ENCODE measurements around the gene GGTLC2. TPM values are rescaled to one million over a fixed set of nuclear protein-coding genes. Genes with fewer than 3 reads are reported as not detected.

The GGTLC2 gene
- total RNA-seq, 2 donors from 2014 or later = not detected

GRCh38 chr22:22661275-22661674 lies 16.9 kb downstream of the GGTLC2 start:
- Histone ChIP-seq H3K36me3 (replicated peaks in 1 of 2; ENCODE audit: insufficient read depth in 1 of 2, low read depth in 2 of 2) (no peaks in the 10 kb centered on the region), H3K27me3 (no peaks in the 10 kb centered on the region), H3K4me3 (no peak overlapping the region), H3K27ac (no peak overlapping the region), H3K9me3 (no peaks in the 10 kb centered on the region), H3K4me1 (no peaks in the 10 kb centered on the region)
- TF ChIP-seq CTCF (IDR thresholded peaks at IDR 0.05) (no peak), POLR2A (IDR thresholded peaks at IDR 0.05) (no peak)
- intact Hi-C loops (cut with DNase I) = no loop called here
- 80 to 85% methylated on average over 4 of the region's 4 CpGs for WGBS, 2 donors
- DNase-seq (no peak), ATAC-seq (no peak)

GRCh38 chr22:22662095-22662494 lies 17.7 kb downstream of the GGTLC2 start:
- intact Hi-C loops (cut with DNase I) = no loop called here

GRCh38 chr22:22663861-22664800 lies 19.7 kb downstream of the GGTLC2 start:
- Histone ChIP-seq H3K9me3 (no peaks in the 10 kb centered on the region), H3K36me3 (replicated peaks in 1 of 2; ENCODE audit: insufficient read depth in 1 of 2, low read depth in 2 of 2) (no peaks in the 10 kb centered on the region), H3K4me3 (no peak overlapping the region), H3K4me1 (no peaks in the 10 kb centered on the region), H3K27ac (no peak overlapping the region), H3K27me3 (no peaks in the 10 kb centered on the region)
- ATAC-seq (no peak), DNase-seq (no peak)
- 59 to 69% methylated on average over 8 to 14 of the region's 14 CpGs for WGBS, 2 donors
- intact Hi-C loops (cut with DNase I) = no loop called here
- no peak for TF ChIP-seq POLR2A (IDR thresholded peaks at IDR 0.05)
- no peak for TF ChIP-seq CTCF (IDR thresholded peaks at IDR 0.05)

More at GRCh38 chr22:22662095-22662494, 17.7 kb downstream of the GGTLC2 start:
- Histone ChIP-seq H3K36me3 (replicated peaks in 1 of 2; ENCODE audit: insufficient read depth in 1 of 2, low read depth in 2 of 2) (no peaks in the 10 kb centered on the region), H3K9me3 (no peaks in the 10 kb centered on the region), H3K27ac (no peak overlapping the region), H3K4me3 (no peak overlapping the region), H3K4me1 (no peaks in the 10 kb centered on the region), H3K27me3 (no peaks in the 10 kb centered on the region)
- TF ChIP-seq POLR2A (IDR thresholded peaks at IDR 0.05) (no peak), CTCF (IDR thresholded peaks at IDR 0.05) (no peak)
- DNase-seq (no peak), ATAC-seq (no peak)
- 60 to 63% methylated on average over 3 of the region's 3 CpGs for WGBS, 2 donors

- 40 to 42% methylated on average over 7 of the region's 7 CpGs for WGBS, 2 donors
- TF ChIP-seq POLR2A (IDR thresholded peaks at IDR 0.05) = no peak
- TF ChIP-seq CTCF (IDR thresholded peaks at IDR 0.05) = peak in 6 of 7 experiments; percentile 48 to 60 (median 52)
- intact Hi-C loops (cut with DNase I) = no loop called here
- Histone ChIP-seq H3K27ac (no peak overlapping the region), H3K4me1 (no peaks in the 10 kb centered on the region), H3K9me3 (no peaks in the 10 kb centered on the region), H3K4me3 (no peak overlapping the region), H3K36me3 (replicated peaks in 1 of 2; ENCODE audit: insufficient read depth in 1 of 2, low read depth in 2 of 2) (no peaks in the 10 kb centered on the region), H3K27me3 (no peaks in the 10 kb centered on the region)
- ATAC-seq (peak; percentile 71), DNase-seq (peak; percentile 41 to 57 (median 54))
These were observed 22.1 kb downstream of the GGTLC2 start for GRCh38 chr22:22666307-22667091.

All from body of pancreas (tissue), 4 donors.